ENCODE results near the gene OTUD4.
"Not testable (repeated sequence)": the region's sequence is repeated elsewhere in the genome, so short reads cannot be mapped to it uniquely, and the experiment has no call there.

OTUD4 gene

DNA sequence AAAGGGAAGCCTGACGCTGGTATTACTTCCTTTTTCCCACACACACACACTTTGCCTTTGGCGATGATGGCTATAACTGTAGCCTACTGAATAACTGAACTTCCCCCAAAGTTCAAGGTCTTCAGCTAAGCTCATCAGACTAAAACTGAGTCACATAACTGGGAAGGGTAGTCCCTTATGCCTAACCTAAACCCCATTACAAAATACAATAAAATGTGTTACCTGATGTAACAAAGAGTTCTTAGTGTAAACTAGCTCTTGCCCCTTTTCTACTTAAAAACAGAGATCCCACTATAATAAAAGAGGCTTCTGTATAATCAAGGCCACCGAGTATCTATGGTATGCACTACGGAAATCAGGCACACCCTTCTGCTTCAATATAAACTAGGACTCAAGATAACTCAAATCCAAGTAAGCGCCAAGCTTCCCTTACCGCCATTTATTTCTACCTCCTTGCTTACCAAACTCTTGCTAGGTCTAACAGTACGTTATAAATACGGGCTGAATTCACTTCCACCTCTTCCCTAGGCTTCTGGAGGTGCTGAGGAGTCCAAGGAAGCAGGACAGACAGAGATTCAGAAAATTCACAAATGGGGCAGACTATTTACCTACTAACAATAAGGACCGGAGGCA, 2.4 kb downstream of the OTUD4 start:
- no peak for DNase-seq

DNA sequence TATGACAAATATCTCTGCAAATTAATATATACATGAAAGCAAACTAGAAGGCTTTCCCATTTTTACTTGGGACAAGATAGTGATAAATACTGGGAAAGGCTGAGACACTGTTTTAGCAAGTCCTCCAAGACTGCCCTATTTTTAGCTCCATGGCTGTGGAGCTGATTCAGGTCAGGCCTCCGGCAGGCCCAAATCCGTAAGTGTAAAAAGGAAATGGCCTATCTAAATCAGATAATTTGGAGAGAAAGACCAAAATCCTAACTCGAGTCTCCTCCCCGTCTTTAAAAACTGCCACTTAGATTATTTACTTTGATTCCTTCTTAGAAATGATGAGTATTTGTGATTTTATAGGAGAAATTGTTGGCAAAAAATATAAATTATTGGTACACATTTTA, 2.9 kb downstream of the OTUD4 start:
- DNase-seq: no peak

DNA sequence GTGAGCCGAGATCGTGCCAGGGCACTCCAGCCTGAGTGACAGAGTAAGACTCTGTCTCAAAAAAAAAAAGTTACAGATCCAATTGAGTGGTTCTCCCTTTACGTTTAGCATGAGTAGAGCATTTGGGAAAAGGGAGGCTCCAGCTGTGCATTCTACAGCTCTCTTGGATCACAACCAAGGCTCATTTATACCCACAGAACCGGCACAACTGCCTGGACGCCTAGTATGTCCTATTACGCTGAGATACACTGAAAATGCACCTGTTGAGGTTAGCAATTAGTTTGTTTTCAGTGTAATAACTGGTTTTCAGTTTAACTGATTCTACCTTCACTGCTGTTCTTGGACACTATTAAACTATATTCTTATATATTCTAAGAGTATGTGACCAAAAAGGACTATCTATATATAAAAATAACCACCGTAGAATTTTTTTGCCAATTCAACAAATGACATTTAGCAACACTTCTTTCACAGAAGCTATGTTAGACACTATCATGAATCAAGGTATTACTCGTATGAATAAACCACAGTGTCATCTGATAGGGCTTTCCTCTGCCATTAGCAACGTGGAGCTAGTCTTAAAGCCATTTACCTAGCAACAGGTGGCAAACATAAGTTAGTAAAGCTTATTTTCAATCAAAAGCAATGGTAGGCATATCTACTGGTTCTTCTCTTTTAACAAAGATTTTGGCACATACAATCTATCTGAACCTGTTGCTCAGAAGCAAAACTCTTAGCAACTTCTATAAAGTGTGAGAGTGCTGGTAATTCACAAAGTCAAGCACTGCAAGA, 3.6 kb downstream of the OTUD4 start:
- no peak for DNase-seq

DNA sequence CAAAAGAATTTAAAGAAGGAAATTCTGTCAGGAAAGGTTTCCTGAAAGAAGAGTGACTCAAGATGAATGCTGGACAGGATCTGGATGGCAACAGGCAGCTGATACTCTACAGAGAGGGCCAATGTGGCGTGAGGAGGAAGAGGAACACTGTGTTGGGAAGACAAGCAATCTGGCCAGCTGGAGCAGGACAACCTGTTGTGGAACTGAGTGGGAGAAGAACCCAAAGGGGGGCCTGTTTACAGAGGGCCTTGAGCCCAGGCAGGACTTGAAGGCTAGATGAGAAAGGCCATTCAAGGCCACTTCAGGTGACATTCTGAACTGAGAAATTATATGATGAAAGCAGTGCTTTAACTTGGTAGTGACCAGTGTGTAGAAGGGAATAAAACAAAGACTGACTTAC, 8.5 kb downstream of the OTUD4 start:
- DNase-seq: no peak

DNA sequence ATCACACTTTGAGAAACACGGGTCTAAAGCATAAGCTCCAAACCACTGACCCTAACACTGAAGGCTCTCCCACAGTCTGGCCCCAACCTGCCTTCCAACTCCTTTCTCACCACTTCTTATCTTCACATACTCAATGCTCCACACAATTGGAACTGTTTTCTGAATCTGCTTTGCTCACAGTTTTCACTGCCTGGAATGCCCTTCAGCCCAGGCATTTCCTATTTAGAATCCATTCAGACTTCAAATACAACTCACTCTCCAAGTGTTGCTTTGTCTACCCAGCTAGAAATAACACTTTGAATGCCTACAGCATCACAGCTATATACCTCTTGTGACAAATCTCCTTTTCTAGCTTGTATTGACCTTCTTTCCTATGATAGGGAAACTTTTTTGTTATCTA, 10.2 kb downstream of the OTUD4 start:
- DNase-seq: no peak

DNA sequence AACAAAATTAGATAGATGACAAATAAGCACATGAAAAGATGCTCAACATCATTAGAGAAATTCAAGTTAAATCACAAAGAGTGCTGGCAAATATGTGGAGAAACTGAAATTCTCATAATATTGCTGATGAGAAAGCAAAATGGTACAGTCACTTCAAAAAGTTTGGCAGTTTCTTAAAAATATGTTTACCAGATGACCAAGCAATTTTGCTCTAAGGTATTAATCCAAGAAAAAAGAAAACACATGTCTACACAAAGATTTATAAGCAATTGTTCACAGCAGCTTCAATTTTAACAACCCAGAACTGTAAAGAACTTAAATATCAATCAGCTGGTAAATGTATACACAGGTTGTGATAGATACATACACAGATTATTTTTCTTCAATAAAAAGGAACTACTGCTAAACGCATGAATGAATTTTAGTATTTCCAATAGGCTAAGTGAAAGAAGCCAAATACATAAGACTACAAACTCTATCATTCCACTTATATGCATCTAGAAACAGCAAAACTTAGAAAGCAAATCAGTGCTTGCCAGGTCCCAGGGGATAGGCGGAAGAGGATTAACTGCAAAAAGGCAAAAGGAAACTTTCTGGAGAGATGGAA, 11.7 kb downstream of the OTUD4 start:
- no peak for DNase-seq

DNA sequence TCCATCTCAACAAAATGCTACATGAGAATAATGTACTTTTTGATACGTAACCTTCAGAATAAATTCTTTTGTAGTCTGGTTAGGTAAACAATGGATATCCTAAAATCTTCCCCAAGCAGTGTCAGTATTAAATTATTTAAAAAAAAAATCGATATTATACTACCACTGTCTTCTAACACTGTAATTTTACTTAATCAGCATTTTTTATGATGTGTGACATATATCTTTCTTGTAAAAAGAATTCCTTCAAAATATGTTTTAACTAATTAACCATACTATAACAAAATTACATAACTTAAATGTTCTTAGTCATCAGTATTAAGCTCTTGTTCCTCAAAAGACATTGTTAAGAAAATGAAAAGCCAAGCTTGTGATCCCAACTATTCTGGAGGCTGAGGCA, 12.5 kb downstream of the OTUD4 start:
- DNase-seq: no peak

DNA sequence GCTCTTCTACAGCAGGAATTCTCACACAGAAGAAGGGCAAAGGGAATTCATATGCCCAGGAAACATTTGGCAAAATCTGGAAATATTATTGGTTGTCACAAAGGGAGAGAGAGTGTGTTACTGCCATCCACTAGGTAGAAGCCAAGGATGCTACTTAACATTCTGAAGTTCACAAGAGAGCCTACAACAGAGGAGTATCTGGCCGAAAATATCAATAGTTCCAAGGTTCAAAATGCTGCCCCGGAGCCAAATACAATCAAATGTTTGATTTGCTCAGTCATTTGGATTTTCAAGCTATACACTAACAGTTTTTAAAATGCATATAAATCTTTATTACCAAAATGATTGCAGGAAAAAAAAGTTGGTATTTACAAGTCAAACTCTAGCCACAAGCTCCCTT, 18.8 kb downstream of the OTUD4 start:
- no peak for DNase-seq

DNA sequence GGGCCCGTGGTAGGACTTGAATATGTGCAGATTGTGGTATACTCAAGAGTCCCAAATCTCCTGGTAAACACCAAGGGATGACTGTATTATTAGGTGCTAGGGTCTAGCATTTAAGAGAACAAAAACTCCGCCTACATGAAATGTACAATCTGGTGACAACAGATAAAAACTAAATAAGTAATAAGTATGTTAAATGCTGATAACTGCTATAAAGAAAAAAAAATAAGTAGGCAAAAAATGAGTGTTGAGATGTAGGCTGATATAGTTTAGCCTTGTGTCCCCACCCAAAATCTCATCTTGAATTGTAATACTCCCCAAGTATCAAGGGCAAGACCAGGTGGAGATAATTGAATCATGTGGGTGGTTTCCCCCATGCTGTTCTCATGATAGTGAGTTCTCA, 23.4 kb downstream of the OTUD4 start:
- DNase-seq: no peak

DNA sequence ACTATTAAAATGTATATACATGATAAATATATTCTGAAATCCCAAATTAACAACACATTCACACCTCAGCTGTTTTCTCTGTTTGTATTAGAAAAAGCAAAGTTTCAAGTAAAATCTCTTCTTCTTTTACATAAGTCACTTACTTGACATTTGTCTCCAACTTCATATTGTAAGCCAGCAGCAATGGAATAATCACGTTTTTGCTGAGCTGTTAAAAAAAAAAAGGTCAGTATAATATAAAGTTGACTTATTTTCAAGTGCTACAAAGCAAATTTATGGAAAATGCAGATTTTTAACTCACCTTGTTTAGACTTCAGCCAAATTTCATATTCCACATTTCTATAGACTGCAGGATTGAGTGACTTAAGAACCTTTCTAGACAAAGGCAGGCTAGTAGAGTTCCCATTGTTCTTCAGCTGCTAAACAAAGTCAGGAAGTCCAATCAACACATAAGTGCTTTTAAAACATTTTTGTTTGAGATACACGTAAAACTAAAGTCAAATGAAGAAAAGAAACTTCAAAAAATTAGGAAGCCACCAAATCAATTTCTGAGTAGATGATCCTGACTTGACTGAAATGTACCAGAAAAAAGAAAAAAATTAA, 25.0 kb downstream of the OTUD4 start:
- no peak for DNase-seq

DNA sequence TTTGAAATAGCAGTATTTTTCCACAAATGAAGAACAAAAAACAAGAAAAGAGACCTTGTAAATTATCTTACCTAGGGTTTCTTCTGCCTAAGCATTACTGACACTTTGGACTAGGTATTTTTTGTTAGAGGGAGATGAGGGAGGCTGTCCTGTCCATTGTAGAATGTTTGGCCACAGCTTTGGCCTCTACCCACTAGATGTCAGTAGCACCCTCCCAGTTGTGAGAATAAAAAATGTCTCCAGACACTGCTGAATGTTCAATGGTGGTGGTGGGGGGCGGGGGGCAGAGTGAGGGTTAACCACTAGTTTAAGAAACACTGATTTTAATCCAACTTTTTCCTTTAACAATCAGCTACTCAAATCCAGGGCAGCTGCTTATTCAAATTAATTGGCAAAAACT, 25.8 kb downstream of the OTUD4 start:
- no peak for DNase-seq

DNA sequence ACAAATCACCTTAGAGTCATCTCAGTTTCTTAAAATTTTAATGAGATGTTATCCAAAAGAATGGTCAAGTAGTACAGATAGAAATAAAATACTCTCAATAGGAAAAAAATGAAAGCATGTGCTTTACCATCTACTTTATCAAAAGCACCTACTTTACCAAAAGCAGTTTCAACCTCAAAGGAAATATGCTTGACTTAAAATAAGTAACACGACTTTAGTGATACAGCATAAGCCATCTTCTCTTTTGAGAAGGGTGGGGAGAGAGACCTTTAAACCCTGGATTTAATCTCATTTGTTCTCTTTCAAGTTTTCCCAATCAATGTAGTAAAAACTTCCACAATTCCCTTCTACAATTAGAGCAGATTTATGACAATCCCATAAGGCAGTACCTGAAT, 26.5 kb downstream of the OTUD4 start:
- DNase-seq: no peak

DNA sequence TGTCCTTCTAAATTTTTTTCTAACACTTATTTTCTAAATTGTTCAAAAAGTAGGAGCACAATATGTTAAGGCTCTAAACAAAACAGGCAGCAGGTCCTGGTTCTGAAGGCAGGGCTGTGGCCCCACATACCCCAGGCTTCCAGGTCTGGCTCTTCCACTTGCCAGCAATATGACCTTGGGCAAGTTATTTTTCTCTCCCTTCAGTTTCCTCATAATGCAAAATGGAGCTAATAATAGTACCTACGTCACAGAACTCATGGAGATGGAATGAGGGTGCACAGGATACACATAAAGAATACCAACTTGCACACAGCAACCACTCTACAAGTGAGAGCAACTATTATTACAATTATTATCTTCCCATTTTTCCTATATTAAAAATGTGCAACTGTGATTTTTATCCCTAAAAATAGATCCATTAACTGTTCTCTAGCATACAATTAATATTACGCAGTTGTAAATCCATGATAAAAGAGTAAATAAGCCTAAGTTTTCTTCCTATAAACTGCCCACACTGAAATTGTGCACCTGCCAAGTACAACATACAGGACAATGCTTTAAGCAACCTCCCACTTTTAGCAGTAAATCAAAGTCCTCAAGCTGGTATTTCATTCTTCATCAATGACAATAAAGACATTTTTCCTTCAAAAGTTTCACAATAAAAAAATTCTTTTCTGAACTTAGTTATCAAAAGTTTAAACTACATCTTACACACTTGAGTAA, 27.0 kb downstream of the OTUD4 start:
- DNase-seq: no peak

DNA sequence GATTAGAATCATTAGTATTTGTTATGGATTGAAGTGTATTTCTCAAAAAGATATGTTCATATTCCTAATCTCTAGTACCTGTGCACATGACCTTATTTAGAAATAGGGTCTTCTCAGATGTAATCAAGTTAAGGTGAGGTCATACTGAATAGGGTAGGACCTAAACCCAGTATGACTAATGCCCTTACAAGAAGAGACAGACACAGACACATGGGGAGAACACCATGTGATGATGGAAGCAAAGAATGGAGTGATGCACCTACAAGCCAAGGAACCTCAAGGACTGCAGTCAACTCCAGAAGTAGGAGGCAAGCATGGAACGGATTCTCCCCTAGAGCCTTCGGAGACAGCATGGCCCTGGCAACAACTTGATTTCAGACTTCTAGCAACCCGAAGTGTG, 31.4 kb downstream of the OTUD4 start:
- no peak for DNase-seq

DNA sequence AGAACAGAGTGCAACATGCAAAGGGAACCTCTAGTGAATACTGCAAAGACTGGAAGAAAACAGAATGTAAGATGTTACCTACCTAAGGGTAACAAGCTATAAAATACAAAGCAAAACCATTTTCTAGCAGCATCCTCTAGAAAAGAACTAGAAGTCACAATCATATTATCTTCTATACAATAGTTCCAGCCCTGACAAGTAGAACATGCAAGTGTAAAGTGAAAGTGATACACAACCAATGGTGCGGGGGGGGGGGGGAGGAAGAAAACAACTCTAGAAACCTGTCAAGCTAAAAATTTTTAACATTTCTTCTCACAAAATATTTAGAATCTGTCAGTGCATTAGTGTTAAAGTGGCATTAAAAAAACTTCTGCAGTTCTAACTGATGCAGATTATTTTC, 44.2 kb downstream of the OTUD4 start:
- not testable (repeated sequence) for DNase-seq

DNA sequence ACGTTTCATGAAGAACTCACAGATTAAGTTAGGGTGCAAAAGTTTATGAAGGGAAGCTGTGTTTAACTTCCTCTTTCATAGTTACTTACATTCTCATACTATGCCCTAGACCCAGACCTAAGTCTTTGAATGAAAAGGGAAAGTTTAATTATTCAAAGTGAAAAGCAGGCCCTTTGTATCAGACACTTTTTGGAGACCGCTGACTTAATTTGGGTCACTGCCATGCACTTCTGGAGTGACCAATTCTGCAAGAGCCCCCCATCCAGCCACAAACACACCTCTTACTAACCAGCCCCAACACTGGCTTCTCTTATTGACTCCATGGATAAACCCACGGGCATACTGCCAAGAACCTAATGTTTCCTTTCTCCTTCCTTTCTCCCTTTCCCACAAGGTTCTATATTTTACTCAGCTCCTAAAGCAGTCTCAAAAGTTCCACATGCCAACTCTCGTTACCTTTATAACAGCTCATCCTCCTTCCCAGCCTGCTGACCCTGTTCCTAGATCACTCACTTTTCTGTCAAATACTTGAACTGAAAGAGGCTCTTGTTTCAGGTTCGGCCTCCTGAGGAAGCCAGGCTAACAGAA, 47.8 kb downstream of the OTUD4 start:
- no peak for DNase-seq

DNA sequence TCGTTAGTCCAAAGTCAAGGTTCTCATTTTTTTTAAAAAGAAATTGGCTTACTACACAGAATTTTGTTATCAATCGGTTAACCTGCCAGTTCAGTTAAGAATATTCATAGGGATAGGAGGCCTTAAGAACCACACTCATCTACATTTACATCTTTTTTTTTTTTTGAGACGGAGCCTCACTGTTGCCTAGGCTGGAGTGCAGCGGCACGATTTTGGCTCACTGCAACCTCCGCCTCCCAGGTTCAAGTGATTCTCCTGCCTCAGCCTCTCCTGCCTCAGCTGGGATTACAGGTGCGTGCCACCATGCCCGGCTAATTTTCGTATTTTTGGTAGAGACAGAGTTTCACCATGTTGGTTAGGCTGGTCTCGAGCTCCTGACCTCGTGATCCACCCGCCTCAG, 48.5 kb downstream of the OTUD4 start:
- no peak for DNase-seq

DNA sequence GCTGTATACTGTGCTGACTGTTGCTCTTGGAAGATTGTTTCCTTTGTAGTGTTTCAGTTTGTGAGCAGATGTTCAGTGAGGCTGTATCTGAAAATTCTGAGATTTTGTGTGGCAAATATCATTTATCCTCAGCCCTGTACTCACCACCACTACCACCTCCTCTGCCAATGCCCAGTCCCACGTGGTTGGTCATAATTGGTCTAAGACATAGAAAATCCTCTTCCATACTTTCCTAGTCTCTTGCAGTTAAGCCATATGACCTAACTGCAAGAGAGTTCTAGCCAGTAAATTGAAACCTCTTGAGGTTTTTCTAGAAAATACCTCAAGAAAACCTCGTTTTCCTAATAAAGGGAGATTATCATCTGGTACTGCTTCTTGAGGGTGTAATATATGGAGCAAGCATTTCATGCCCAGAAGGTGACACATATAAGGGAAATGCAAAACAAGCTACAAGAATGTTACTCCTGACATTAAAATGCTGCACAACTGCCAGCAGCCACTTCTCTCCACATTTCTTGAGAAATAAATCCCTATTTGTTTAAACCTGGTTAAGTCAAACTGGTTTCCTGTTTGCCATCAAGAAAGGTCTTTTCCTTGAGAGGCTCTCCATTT, 49.5 kb downstream of the OTUD4 start:
- no peak for DNase-seq

DNA sequence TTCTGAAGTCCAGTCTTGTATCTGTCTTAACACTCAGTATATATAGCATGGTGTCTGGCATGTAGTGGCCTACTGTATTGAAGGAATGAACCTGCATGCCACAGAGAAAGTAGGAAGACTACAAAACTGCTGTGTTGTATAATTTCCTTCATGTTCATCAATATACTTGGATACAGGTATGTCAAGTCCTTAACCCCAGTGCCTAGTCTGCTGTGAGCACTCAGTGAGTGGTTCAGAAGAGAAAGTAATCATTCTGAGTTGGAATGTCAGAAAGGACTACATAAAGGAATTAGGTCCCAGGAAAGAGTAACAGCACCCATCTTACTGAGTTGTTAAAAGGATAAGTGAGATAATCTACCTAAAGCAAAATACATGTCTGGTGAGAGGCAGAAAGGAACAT, 50.3 kb downstream of the OTUD4 start:
- DNase-seq: no peak

DNA sequence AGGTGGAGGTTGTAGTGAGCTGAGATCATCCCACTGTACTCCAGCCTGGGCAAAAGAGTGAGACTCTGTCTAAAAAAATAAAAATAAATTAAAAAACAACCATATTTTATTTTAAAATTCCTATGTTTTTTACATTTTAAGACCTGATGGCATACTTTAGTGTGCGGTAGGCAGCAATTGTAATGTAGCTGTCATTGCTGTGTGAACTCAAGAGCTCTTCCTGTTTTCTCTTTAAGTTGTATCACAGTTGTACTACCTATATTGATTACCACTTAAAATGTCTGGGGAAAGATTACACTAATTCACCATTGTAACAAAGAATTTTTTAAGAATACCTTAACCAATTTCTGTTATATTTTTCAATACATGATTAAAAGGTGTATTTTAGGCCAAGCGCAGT, 55.0 kb downstream of the OTUD4 start:
- no peak for DNase-seq

DNA sequence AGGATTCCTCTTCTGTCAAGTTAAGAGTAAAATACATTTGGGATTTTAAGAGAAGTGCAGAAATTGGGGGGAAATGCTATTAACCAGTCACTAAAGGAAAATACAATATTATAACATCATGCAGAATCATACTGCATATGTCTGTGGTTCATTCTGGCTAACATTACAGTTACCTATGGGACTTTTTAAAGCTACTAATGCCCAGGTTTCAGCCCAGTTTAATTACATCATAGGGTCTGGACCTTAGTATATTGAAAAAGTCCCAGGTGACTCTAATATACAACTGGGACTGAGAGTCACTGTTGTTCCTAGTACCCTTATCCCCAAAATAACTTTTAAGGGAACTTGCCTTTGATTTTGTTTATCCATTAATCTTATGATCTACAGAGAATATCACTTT, 72.3 kb downstream of the OTUD4 start:
- DNase-seq: no peak

DNA sequence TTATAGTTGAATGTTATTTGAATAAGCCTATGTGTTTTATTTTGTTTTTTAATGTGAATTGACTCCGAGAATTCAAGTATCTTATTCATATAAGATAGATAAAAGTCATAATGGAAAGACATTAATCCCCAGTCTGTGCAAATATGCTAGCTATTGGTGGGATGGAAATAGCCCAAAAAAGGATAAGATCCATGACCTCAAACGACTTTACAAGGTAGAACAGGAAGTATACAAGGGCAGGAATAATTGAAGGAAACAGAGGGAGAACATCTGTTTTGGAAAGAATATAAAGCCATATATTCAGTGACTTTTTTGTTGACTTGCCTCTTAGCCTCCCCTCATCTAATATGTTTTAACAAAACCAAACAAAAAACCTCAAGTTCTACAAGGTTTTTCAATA, 73.3 kb downstream of the OTUD4 start:
- DNase-seq: no peak

DNA sequence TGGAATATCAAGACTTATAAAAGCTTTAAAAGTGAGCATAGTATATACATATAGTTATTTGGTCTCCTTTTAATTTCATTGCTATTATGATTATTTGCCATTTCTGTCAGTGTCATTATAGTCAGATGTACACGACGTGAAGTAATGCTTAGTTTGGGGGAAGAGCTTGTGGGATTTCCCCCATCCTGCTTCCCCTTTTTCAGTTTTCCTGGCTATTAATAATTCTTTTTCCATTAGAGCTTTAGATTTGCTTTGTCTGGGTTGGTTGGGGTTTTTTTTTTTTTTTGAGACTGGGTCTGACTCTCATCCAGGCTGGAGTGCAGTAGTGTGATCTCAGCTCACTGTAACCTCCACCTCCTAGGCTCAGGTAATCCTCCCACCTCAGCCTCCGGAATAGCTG, 76.9 kb downstream of the OTUD4 start:
- DNase-seq: no peak

Data from activated CD4-positive, CD25-positive, alpha-beta regulatory T cell (primary cell).